H1 (cell line): ENCODE measurements around the gene PHTF2. TPM values are rescaled to one million over a fixed set of nuclear protein-coding genes. Genes with fewer than 3 reads are reported as not detected.

Experiments used
- ATF3 ChIP-seq: IDR thresholded peaks from 2 replicates; pipeline ENCODE4 v1.6.1; 2011; ENCODE audit warnings: low read depth, mild to moderate bottlenecking, low read length; ENCODE audit not compliant: insufficient read depth
- POU5F1 ChIP-seq: IDR thresholded peaks from 2 replicates; pipeline ENCODE4 v1.6.1; 2011; ENCODE audit warnings: low read depth, mild to moderate bottlenecking, low read length, moderate library complexity
- SRF ChIP-seq: IDR thresholded peaks from 2 replicates; pipeline ENCODE4 v1.6.1; 2011; ENCODE audit warnings: mild to moderate bottlenecking, low read depth, low read length, moderate library complexity
- polyA plus RNA-seq, 7 experiments: library from polyadenylated mRNA; depleted of rRNA in 3 of 7; stranded (reverse) in 5 of 7; unstranded in 2 of 7; fragments of >200 nt in 5 of 7; fragments of 200-250 nt in 2 of 7; gene quantifications; 1 replicate in 5 of 7; 2 replicates in 1 of 7; 4 replicates in 1 of 7; pipeline versions ENCODE4 v1.2.1 to v1.2.3, GENCODE V29; 2011 to 2013; ENCODE audit warnings: missing spikeins in 2 of 7, mixed read lengths in 2 of 7
- total RNA-seq: library from RNA; stranded (reverse); fragmentation: NEBNext Ultra II Directional; extraction: Animal tissue kit (Norgen Biotek cat#: 25700); gene quantifications from 2 replicates; pipeline ENCODE4 v1.2.1, GENCODE V29; 2021

The PHTF2 gene
- total and polyA plus RNA-seq, 2 of the 8 experiments (the other 6 are each of a cell fraction or from before 2014, with no cell fraction given) = 9.0 to 25.4 TPM

GRCh38 chr7:77830649-77831355 lies 32.2 kb downstream of the PHTF2 start (continued):
- TF ChIP-seq POU5F1 (no peak), SRF (no peak), ATF3 (no peak)
